ENCODE results near the gene TTPAL.

DNA sequence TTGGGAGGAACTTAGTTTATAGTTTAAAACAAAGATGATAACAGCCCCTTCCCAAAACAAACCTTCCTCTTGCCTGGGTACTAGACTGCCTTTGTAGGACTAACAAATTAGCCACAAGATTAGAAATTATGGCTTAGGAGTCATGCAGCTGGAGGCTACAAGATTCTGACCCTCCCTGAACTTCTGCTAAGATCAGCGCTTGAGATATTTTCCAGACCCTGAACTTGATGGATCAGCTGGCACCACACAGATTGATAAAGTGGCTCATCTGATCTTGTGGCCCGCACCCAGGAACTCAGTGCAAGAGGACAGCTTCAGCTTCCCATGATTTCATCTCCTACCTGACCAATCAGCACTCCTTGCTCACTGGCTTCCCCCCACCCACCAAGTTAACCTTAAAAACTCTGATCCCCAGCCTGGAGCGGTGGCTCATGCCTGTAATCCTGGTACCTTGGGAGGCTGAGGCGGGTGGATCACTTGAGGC, 52.1 kb downstream of the TTPAL start:
- TF ChIP-seq, protein P1, sequence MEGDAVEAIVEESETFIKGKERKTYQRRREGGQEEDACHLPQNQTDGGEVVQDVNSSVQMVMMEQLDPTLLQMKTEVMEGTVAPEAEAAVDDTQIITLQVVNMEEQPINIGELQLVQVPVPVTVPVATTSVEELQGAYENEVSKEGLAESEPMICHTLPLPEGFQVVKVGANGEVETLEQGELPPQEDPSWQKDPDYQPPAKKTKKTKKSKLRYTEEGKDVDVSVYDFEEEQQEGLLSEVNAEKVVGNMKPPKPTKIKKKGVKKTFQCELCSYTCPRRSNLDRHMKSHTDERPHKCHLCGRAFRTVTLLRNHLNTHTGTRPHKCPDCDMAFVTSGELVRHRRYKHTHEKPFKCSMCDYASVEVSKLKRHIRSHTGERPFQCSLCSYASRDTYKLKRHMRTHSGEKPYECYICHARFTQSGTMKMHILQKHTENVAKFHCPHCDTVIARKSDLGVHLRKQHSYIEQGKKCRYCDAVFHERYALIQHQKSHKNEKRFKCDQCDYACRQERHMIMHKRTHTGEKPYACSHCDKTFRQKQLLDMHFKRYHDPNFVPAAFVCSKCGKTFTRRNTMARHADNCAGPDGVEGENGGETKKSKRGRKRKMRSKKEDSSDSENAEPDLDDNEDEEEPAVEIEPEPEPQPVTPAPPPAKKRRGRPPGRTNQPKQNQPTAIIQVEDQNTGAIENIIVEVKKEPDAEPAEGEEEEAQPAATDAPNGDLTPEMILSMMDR (IDR thresholded peaks at IDR 0.05), result no peak
- no peak for TF ChIP-seq POLR2A (IDR thresholded peaks at IDR 0.05)

All from testis (tissue), 2 donors.